HG02981 (cell line): ENCODE measurements around the gene STPG2.
A peak's percentile ranks its signal among the peaks of the same experiment; 100 is the strongest.

Experiments used
- ATAC-seq: cut with Tn5 transposase; IDR thresholded peaks from one replicate; pipeline ENCODE4 v1.9.1; 2021; ENCODE audit warnings: mild to moderate bottlenecking, moderate library complexity; ENCODE audit not compliant: unreplicated experiment

The STPG2 gene

GRCh38 chr4:98143001-98143899, at the start of gene STPG2:
TSS of gene STPG2 (minus strand) at chr4:98143476.
- peak; percentile 97 for ATAC-seq

- no peak for ATAC-seq
Measured at GRCh38 chr4:98185279-98185678, 42.0 kb upstream of the STPG2 start.

GRCh38 chr4:98181809-98182208, 38.5 kb upstream of the STPG2 start:
- ATAC-seq: no peak

- ATAC-seq: no peak
Measured at GRCh38 chr4:98179951-98180350, 36.7 kb upstream of the STPG2 start.

- no peak for ATAC-seq
Measured at GRCh38 chr4:98176531-98176930, 33.3 kb upstream of the STPG2 start.

- ATAC-seq: no peak
Measured at GRCh38 chr4:98170035-98170434, 26.8 kb upstream of the STPG2 start.

- ATAC-seq: no peak
Measured at GRCh38 chr4:98166731-98167041, 23.4 kb upstream of the STPG2 start.

GRCh38 chr4:98166025-98166730, 22.9 kb upstream of the STPG2 start:
- ATAC-seq: no peak

- no peak for ATAC-seq
Measured at GRCh38 chr4:98162696-98163095, 19.4 kb upstream of the STPG2 start.

GRCh38 chr4:98151145-98151924, 8.1 kb upstream of the STPG2 start:
- ATAC-seq: no peak

GRCh38 chr4:98150092-98150761, 7.0 kb upstream of the STPG2 start:
- no peak for ATAC-seq

GRCh38 chr4:98148856-98149255, 5.6 kb upstream of the STPG2 start:
- ATAC-seq: no peak

- ATAC-seq: no peak
Measured at GRCh38 chr4:98126141-98126540, 17.1 kb downstream of the STPG2 start.

GRCh38 chr4:98125585-98125984, 17.7 kb downstream of the STPG2 start:
- ATAC-seq: no peak

GRCh38 chr4:98117363-98117762, 25.9 kb downstream of the STPG2 start:
- no peak for ATAC-seq

GRCh38 chr4:98113012-98113411, 30.3 kb downstream of the STPG2 start:
- no peak for ATAC-seq

- ATAC-seq: no peak
Measured at GRCh38 chr4:98110929-98111328, 32.3 kb downstream of the STPG2 start.

GRCh38 chr4:98110214-98110613, 33.1 kb downstream of the STPG2 start:
- ATAC-seq: no peak

GRCh38 chr4:98102660-98103059, 40.6 kb downstream of the STPG2 start:
- ATAC-seq: no peak

GRCh38 chr4:98101988-98102387, 41.3 kb downstream of the STPG2 start:
- no peak for ATAC-seq

GRCh38 chr4:98098764-98099163, 44.5 kb downstream of the STPG2 start:
- no peak for ATAC-seq
